Measurements from ENCODE around the gene SDHD. TPM values are rescaled to one million over a fixed set of nuclear protein-coding genes. Genes with fewer than 3 reads are reported as not detected.
A peak's percentile ranks its signal among the peaks of the same experiment; 100 is the strongest.
"Not testable (repeated sequence)": the region's sequence is repeated elsewhere in the genome, so short reads cannot be mapped to it uniquely, and the experiment has no call there.

SDHD gene
- total RNA-seq: 100 to 1,000 TPM; 113 to 166 TPM

DNA sequence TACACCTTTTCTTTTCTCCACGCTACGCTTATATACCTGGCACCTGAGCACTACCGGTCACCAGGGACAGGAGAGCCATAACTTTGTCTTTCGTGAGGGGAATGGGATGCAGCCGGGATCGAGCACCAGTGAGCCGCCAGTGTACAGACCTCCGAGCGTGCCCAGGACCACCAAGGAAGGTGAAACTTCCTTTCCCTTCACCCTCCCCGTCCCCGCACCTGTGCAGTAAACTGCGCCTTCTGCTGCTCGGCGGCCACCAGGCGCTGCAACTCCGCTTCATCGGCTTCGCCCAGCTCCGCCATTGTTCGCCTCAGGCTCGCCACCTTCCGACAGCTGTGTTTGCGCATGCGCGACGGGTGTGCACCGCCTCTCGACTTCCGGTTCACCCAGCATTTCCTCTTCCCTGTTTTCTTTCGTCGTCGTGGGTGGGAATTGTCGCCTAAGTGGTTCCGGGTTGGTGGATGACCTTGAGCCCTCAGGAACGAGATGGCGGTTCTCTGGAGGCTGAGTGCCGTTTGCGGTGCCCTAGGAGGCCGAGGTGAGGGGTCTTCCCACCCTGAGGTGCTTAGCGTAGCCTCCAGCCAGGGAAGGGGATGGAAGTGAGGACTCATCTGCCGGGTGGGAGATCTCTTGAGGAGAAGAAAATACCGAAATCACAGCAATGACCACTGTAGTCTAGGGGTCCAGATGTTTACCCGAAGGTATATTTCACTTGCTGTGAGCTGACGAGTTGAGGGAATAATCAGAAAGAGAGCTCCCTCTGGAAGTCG lies at the start of gene SDHD, which contains the start of gene TIMM8B:
Gene SDHD, plus strand, starts transcription at position 452 of the 770 bp plus-strand sequence. Its CDS starts 35 bp downstream, at position 487.
Gene TIMM8B, minus strand, starts transcription at position 335 of the 770 bp plus-strand sequence. Its CDS starts 33 bp downstream, at position 302.
- H3K4me1 ChIP-seq: peaks cover 0 to 35% of the 10 kb centered on the region in 2 donors
- TF ChIP-seq, protein P1, sequence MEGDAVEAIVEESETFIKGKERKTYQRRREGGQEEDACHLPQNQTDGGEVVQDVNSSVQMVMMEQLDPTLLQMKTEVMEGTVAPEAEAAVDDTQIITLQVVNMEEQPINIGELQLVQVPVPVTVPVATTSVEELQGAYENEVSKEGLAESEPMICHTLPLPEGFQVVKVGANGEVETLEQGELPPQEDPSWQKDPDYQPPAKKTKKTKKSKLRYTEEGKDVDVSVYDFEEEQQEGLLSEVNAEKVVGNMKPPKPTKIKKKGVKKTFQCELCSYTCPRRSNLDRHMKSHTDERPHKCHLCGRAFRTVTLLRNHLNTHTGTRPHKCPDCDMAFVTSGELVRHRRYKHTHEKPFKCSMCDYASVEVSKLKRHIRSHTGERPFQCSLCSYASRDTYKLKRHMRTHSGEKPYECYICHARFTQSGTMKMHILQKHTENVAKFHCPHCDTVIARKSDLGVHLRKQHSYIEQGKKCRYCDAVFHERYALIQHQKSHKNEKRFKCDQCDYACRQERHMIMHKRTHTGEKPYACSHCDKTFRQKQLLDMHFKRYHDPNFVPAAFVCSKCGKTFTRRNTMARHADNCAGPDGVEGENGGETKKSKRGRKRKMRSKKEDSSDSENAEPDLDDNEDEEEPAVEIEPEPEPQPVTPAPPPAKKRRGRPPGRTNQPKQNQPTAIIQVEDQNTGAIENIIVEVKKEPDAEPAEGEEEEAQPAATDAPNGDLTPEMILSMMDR (IDR thresholded peaks at IDR 0.05): peak in 1 of 2 donors; percentile 47

DNA sequence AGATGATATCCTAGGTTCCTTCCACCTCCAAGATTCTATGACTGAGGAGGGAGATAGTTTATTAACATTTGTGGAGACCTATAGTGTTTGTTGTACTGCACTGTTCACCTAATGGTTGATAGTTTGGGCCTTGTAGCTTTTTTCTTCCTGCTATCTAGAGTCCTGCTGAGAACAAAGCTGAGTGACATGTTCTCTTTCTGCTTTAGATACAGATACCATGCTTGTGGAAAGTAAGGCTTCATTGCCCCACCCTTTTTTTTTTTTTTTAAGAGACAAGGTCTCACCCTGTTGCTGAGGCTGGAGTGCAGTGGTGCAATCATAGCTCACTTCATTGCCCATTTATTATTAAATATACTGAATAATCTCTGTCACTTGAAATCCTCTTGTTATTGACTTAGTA lies 49.1 kb upstream of the SDHD start:
- H3K27ac ChIP-seq: no peak overlapping the region
- no peaks in the 10 kb centered on the region for H3K9me3 ChIP-seq
- H3K4me3 ChIP-seq: no peak overlapping the region
- no peaks in the 10 kb centered on the region for H3K27me3 ChIP-seq
- TF ChIP-seq, protein P1 (IDR thresholded peaks at IDR 0.05): no peak
- no peak for DNase-seq (ENCODE audit: low spot score)
- peaks cover 76% of the 10 kb centered on the region for H3K36me3 ChIP-seq
- peaks cover 0 to 5% of the 10 kb centered on the region in 2 donors for H3K4me1 ChIP-seq

More for the DNA sequence above, at the start of gene SDHD, which contains the start of gene TIMM8B:
- peak within 1 kb of the TSS; percentile 74 to 84 for H3K27ac ChIP-seq
- H3K36me3 ChIP-seq: peaks cover 76% of the 10 kb centered on the region
- H3K27me3 ChIP-seq: no peaks in the 10 kb centered on the region
- H3K4me3 ChIP-seq: peak within 1 kb of the TSS; percentile 87 to 90
- DNase-seq (ENCODE audit: low spot score): peak; percentile 97
- H3K9me3 ChIP-seq: no peaks in the 10 kb centered on the region

DNA sequence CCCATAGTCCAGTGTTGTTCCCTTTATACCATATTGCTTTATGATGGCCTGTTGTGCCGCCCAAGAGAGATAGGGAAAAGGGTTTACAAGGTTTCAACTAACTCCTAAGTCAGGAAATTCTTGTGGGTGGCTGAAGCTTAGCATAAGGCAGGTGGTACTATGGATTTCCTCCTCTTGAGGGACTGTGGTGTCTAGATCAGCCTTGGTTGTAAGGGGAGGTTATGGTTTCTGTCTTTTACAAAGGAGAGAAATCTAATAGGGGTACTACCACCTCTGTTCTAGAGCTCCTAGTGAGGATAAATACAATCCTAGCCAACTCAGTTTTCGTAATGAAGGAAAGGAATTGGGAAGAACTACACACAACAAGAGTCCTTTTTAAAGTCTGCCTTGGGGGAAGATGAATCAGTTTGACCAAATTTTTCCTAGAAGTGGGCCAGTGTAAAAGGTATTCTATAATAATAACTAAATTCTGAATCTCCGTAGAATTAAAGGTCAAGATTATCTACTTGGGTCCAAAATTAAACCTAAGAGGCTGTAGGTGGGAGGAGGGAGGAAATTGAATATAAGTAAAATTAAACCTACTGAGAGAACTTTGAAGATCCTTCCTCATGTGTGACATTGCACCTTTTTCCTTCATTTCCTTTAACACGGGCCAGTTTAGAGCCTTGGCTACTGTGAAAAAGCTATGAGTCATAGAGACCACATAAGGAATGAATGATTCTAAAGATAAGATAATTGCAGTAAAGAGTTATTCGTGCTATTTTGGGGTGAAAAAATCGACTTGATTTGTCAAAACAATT lies 44.3 kb upstream of the SDHD start:
- H3K9me3 ChIP-seq: no peaks in the 10 kb centered on the region
- no peak for DNase-seq (ENCODE audit: low spot score)
- peaks cover 0 to 8% of the 10 kb centered on the region in 2 donors for H3K4me1 ChIP-seq
- peaks cover 86% of the 10 kb centered on the region for H3K36me3 ChIP-seq
- no peaks in the 10 kb centered on the region for H3K27me3 ChIP-seq
- no peak overlapping the region for H3K27ac ChIP-seq
- TF ChIP-seq, protein P1 (IDR thresholded peaks at IDR 0.05): no peak
- no peak overlapping the region for H3K4me3 ChIP-seq

DNA sequence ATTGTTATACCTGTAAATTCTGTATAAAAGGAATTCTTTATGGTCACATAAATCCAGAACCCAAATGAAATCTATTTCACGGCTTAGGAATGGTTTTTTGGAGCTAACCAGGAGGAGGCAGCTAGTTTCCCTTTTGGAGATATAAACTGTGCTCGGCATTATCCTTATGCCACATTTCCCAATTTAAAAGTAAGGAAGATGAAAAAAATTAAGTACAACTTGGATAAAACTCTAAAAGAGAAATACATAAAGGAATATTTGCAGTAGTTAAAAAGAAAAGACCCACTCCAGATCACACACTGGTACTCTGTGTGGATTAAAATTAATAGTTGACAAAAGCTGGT lies 43.7 kb upstream of the SDHD start:
- Histone ChIP-seq H3K36me3 (peaks cover 86% of the 10 kb centered on the region), H3K27ac (no peak overlapping the region), H3K4me1 (peaks cover 0 to 8% of the 10 kb centered on the region in 2 donors), H3K4me3 (no peak overlapping the region), H3K27me3 (no peaks in the 10 kb centered on the region), H3K9me3 (no peaks in the 10 kb centered on the region)
- no peak for DNase-seq (ENCODE audit: low spot score)
- TF ChIP-seq, protein P1 (IDR thresholded peaks at IDR 0.05): no peak

DNA sequence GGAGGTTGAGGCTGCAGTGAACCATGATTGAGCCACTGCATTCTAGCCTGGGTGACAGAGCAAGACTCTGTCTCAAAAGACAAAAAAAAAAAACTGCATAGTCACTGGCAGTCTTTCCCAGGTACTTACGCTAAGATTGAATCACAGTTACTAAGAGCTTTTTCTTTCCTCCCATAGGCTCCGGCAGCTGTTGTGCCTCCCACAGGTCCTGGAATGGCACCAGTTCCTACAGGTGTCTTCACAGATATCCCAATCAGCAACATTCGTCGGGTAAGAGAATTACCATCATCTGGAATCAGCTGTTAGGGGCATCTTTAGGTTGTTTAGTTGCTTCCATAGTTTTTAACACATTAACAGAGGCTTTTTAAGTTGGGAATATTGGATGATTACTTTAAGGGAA lies 41.7 kb upstream of the SDHD start:
- H3K9me3 ChIP-seq: no peaks in the 10 kb centered on the region
- peaks cover 77% of the 10 kb centered on the region for H3K36me3 ChIP-seq
- no peak overlapping the region for H3K27ac ChIP-seq
- TF ChIP-seq, protein P1 (IDR thresholded peaks at IDR 0.05): no peak
- H3K4me1 ChIP-seq: peaks cover 0 to 13% of the 10 kb centered on the region in 2 donors
- DNase-seq (ENCODE audit: low spot score): no peak
- no peak overlapping the region for H3K4me3 ChIP-seq
- no peaks in the 10 kb centered on the region for H3K27me3 ChIP-seq

DNA sequence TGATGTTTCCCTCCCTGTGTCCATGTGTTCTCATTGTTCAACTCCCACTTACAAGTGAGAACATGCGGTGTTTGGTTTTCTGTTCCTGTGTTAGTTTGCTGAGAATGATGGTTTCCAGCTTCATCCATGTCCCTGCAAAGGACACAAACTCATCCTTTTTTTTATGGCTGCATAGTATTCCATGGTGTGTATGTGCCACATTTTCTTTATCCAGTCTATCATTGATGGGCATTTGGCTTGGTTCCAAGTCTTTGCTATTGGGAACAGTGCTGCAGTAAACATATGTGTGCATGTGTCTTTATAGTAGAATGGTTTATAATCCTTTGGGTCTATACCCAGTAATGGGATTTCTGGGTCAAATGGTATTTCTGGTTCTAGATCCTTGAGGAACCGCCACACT lies 40.0 kb upstream of the SDHD start:
- not testable (repeated sequence) for H3K9me3 ChIP-seq; H3K27me3 ChIP-seq; DNase-seq (ENCODE audit: low spot score); H3K27ac ChIP-seq; H3K4me3 ChIP-seq
- Histone ChIP-seq H3K36me3 (peaks cover 70% of the 10 kb centered on the region), H3K4me1 (peaks cover 0 to 13% of the 10 kb centered on the region in 2 donors)

DNA sequence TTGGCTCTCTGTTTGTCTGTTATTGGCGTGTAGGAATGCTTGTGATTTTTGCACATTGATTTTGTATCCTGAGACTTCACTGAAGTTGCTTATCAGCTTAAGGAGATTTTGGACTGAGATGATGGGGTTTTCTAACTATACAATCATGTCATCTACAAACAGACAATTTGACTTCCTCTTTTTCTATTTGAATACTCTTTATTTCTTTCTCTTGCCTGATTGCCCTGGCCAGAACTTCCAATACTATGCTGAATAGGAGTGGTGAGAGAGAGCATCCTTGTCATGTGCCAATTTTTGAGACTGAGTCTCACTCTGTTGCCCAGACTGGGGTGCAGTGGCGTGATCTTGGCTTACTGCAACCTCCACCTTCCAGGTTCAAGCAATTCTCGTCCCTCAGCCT lies 38.4 kb upstream of the SDHD start:
- not testable (repeated sequence) for H3K4me3 ChIP-seq; H3K9me3 ChIP-seq; DNase-seq (ENCODE audit: low spot score); H3K27ac ChIP-seq; H3K27me3 ChIP-seq; H3K4me1 ChIP-seq
- H3K36me3 ChIP-seq: peaks cover 83% of the 10 kb centered on the region
